ENCODE results near the gene KIF19.

Gene KIF19

DNA sequence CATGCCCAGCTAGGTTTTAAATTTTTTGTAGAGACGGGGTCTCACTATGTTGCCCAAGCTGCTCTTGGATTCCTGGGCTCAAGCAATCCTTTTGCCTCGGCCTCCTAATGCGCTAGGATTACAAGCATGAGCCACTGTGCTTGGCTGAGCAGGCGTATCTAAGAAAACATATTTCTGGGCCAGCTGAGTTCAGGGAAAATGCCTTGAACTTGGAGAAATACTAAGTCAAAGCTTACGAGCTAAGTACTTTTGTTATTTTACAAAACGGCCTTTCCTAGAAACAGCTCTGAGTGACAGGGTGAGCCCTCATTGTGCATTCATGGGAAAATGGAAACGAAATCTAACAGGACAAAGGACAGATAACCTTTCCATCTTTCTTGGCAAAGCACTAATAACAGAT lies 27.2 kb upstream of the KIF19 start:
- TF ChIP-seq SPI1 (IDR thresholded peaks at IDR 0.05; ENCODE audit: borderline replicate concordance, low read depth) (no peak), POLR2AphosphoS5 (IDR thresholded peaks at IDR 0.05; ENCODE audit: low read depth) (no peak), GABPA (IDR thresholded peaks at IDR 0.05; ENCODE audit: low read depth) (no peak)
- TF ChIP-seq, protein P1, sequence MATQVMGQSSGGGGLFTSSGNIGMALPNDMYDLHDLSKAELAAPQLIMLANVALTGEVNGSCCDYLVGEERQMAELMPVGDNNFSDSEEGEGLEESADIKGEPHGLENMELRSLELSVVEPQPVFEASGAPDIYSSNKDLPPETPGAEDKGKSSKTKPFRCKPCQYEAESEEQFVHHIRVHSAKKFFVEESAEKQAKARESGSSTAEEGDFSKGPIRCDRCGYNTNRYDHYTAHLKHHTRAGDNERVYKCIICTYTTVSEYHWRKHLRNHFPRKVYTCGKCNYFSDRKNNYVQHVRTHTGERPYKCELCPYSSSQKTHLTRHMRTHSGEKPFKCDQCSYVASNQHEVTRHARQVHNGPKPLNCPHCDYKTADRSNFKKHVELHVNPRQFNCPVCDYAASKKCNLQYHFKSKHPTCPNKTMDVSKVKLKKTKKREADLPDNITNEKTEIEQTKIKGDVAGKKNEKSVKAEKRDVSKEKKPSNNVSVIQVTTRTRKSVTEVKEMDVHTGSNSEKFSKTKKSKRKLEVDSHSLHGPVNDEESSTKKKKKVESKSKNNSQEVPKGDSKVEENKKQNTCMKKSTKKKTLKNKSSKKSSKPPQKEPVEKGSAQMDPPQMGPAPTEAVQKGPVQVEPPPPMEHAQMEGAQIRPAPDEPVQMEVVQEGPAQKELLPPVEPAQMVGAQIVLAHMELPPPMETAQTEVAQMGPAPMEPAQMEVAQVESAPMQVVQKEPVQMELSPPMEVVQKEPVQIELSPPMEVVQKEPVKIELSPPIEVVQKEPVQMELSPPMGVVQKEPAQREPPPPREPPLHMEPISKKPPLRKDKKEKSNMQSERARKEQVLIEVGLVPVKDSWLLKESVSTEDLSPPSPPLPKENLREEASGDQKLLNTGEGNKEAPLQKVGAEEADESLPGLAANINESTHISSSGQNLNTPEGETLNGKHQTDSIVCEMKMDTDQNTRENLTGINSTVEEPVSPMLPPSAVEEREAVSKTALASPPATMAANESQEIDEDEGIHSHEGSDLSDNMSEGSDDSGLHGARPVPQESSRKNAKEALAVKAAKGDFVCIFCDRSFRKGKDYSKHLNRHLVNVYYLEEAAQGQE (IDR thresholded peaks at IDR 0.05; ENCODE audit: insufficient replicate concordance, low read depth): no peak
- TF ChIP-seq, protein P2, sequence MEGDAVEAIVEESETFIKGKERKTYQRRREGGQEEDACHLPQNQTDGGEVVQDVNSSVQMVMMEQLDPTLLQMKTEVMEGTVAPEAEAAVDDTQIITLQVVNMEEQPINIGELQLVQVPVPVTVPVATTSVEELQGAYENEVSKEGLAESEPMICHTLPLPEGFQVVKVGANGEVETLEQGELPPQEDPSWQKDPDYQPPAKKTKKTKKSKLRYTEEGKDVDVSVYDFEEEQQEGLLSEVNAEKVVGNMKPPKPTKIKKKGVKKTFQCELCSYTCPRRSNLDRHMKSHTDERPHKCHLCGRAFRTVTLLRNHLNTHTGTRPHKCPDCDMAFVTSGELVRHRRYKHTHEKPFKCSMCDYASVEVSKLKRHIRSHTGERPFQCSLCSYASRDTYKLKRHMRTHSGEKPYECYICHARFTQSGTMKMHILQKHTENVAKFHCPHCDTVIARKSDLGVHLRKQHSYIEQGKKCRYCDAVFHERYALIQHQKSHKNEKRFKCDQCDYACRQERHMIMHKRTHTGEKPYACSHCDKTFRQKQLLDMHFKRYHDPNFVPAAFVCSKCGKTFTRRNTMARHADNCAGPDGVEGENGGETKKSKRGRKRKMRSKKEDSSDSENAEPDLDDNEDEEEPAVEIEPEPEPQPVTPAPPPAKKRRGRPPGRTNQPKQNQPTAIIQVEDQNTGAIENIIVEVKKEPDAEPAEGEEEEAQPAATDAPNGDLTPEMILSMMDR (IDR thresholded peaks at IDR 0.05; ENCODE audit: insufficient read depth, low read length): no peak
- no peak overlapping the region for H3K27ac ChIP-seq (replicated peaks)
- no peak for DNase-seq (ENCODE audit: low read depth in 1 of 2, low spot score in 1 of 2)
- no peak overlapping the region for H3K4me3 ChIP-seq (replicated peaks; ENCODE audit: insufficient read depth, low read length)
- peaks cover 2% of the 10 kb centered on the region for H3K27me3 ChIP-seq (ENCODE audit: insufficient read depth, poor library complexity, severe bottlenecking)

DNA sequence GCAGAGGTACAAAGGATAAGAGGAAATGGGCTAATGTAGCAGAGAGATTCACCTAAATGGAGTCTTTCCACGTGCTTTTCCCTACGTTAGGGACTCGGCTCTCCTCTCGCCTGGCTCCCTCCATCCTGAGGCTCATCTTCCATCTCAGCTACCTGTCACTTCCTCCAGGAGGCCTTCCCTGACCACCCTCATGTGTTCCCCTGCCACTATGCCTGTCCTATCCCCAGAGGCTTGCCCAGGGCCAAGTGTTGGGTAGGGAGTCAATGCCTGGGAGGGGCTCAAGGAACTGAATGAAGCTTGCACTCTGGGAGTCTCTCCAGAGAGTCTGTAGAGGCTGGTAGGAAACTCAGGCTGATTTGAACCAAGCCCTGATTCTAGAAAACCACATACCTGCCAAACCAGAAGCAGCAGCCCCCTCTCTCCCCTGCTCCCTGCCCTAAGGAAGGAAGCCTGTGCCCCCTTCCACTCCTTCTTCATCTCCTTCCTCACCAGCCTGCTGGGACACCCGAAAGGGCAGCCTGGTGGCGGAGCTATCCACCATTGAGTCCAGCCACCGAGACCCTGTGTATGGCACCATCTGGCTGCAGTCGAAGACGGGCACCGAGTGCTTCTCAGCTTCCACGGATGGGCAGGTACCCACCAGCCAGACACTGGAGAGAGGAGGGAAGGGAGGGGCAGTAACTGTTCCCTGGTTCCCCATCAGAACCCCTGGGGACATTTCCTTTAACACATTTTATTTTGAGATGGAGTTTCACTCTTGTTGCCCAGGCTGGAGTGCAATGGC lies 26.6 kb upstream of the KIF19 start:
- Histone ChIP-seq H3K27ac (replicated peaks) (no peak overlapping the region), H3K4me3 (replicated peaks; ENCODE audit: insufficient read depth, low read length) (no peak overlapping the region), H3K27me3 (ENCODE audit: insufficient read depth, poor library complexity, severe bottlenecking) (peaks cover 2% of the 10 kb centered on the region)
- TF ChIP-seq, protein P2 (IDR thresholded peaks at IDR 0.05; ENCODE audit: insufficient read depth, low read length): no peak
- TF ChIP-seq, protein P1 (IDR thresholded peaks at IDR 0.05; ENCODE audit: insufficient replicate concordance, low read depth): no peak
- TF ChIP-seq SPI1 (IDR thresholded peaks at IDR 0.05; ENCODE audit: borderline replicate concordance, low read depth) (no peak), GABPA (IDR thresholded peaks at IDR 0.05; ENCODE audit: low read depth) (no peak), POLR2AphosphoS5 (IDR thresholded peaks at IDR 0.05; ENCODE audit: low read depth) (no peak)
- no peak for DNase-seq (ENCODE audit: low read depth in 1 of 2, low spot score in 1 of 2)

DNA sequence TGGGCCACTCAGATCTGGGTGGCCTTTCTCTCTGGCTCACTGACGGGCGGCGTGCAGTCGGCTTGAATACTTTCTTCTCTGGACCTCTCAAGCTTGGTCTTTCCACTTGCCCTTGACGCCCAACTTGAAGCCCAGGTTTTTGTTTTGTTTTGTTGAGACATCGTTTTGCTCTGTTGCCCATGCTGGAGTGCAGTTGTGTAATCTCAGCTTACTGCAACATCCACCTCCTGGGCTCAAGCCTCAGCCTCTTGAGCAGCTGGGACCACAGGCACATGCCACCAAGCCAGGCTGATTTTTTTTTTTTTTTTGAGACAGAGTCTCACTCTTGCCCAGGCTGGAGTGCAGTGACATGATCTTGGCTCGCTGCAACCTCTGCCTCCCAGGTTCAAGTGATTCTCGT lies 22.7 kb upstream of the KIF19 start:
- Histone ChIP-seq H3K27ac (replicated peaks) (no peak overlapping the region), H3K4me3 (replicated peaks; ENCODE audit: insufficient read depth, low read length) (no peak overlapping the region), H3K27me3 (ENCODE audit: insufficient read depth, poor library complexity, severe bottlenecking) (peaks cover 2% of the 10 kb centered on the region)
- TF ChIP-seq POLR2AphosphoS5 (IDR thresholded peaks at IDR 0.05; ENCODE audit: low read depth) (no peak), GABPA (IDR thresholded peaks at IDR 0.05; ENCODE audit: low read depth) (no peak), SPI1 (IDR thresholded peaks at IDR 0.05; ENCODE audit: borderline replicate concordance, low read depth) (no peak)
- TF ChIP-seq, protein P1 (IDR thresholded peaks at IDR 0.05; ENCODE audit: insufficient replicate concordance, low read depth): no peak
- TF ChIP-seq, protein P2 (IDR thresholded peaks at IDR 0.05; ENCODE audit: insufficient read depth, low read length): no peak
- DNase-seq (ENCODE audit: low read depth in 1 of 2, low spot score in 1 of 2): peak; percentile 25 to 64
